GM19035 (cell line): ENCODE results near the gene FBXO3.
A peak's percentile ranks its signal among the peaks of the same experiment; 100 is the strongest.
"Not testable (repeated sequence)": the region's sequence is repeated elsewhere in the genome, so short reads cannot be mapped to it uniquely, and the experiment has no call there.

Experiments used
- ATAC-seq: cut with Tn5 transposase; IDR thresholded peaks from one replicate; pipeline ENCODE4 v1.9.1; 2021; ENCODE audit not compliant: unreplicated experiment

FBXO3 gene

DNA sequence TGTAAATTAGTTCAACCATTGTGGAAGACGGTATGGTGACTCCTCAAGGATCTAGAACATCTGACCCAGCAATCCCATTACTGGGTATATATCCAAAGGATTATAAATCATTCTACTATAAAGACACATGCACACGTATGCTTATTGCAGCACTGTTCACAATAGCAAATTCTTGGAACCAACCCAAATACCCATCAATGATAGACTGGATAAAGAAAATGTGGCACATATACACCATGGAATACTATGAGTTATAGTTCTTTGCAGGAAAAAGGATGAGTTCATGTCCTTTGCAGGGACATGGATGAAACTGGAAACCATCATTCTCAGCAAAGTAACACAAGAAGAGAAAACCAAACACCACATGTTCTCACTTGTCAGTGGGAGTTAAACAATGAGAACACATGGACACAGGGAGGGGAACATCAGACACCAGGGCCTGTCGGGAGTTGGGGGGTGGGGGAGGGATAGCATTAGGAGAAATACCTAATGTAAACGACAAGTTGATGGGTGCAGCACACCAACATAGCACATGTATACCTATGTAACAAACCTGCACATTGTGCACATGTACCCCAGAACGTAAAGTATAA lies 45.2 kb downstream of the FBXO3 start:
- not testable (repeated sequence) for ATAC-seq

DNA sequence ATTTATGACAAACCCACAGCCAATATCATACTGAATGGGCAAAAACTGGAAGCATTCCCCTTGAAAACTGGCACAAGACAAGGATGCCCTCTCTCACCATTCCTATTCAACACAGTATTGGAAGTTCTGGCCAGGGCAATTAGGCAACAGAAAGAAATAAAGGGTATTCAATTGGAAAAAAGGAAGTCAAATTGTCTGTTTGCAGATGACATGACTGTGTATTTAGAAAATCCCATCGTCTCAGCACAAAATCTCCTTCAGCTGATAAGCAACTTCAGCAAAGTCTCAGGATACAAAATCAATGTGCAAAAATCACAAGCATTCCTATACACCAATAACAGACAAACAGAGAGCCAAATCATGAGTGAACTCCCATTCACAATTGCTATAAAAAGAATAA lies 46.8 kb downstream of the FBXO3 start:
- ATAC-seq: not testable (repeated sequence)

GRCh38 chr11:33725496-33725895 lies 48.8 kb downstream of the FBXO3 start:
- ATAC-seq: no peak

GRCh38 chr11:33724644-33725035 lies 49.7 kb downstream of the FBXO3 start:
- ATAC-seq: no peak

DNA sequence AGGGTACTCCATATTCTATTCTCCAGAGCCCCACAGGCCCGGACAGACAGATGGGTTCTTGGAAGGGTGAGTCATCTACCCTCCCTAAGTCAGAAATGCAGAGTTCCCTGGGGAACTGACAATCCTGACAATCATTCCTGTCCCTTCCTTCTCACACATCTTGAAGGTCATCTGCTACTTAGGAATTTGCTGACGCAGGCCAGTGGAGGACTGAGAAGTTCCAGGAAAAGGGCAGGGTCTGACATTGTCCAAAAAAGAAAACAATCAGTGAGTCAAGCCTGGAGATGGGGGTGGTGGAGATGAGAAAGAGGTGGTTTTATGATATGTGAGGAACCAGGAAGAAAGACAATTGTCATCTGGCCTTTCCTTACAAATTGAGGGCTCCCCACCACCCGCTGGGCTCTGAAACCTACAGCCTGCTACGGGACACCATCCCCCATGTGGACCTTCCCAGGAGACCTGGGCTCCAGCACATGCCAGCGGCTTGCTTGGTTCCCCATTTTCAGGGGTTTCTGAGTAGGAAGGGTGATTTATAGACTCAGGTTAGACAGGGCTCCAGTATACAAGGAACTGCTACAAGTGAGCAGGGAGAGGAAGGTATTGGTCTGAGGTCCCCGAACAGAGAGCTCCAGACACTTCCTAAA lies 51.0 kb downstream of the FBXO3 start:
- ATAC-seq: no peak

DNA sequence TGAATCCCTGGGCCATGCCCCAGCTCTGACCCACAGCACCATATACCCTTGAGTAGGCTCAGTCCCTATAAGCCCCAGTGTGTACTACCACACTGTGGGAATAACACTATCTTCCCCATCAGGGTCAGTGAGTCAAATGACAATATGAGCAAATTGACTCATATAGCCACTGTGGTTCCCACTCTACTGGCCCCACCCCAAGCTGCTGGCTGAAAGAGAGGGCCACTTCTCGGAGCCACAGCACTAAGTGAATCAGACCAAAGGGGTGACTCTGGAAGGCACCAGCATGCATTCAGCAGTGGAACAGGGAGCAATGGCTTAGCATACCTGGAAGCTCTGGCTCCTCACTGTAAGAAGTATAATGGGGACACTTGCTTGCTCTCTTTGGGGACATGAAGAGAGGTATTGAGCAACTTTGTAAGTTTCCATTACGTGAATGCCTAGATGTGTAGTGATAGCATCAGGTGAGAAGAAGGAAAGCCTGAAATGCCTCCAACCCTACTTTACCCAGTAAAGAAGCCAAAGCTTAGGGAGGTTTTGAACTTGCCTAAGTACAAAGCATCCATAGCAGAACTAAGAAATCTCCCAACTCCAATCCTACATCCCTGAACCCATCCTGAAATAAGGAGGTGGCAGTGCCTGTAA lies 51.6 kb downstream of the FBXO3 start:
- peak; percentile 91 for ATAC-seq

- no peak for ATAC-seq
Measured at GRCh38 chr11:33721984-33722383, 52.3 kb downstream of the FBXO3 start.

DNA sequence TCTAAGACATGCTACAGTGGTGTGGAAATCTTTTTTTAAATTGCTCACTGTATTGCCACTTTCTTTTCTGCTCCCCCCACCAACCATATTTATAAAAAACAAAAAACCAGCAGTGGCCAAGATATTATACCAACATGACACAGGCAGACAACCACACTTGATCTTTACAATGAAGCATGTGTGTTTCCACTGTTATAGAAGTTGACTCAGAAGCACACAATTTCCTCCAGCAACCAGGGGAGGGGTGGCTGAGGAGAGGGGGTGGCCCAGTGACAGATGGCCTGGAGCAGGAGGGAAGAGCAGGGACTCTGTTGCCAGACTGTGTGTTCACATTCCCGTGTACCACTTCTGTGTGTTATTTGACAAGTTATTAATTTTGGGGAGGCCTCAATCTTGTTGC lies 52.9 kb downstream of the FBXO3 start:
- no peak for ATAC-seq

DNA sequence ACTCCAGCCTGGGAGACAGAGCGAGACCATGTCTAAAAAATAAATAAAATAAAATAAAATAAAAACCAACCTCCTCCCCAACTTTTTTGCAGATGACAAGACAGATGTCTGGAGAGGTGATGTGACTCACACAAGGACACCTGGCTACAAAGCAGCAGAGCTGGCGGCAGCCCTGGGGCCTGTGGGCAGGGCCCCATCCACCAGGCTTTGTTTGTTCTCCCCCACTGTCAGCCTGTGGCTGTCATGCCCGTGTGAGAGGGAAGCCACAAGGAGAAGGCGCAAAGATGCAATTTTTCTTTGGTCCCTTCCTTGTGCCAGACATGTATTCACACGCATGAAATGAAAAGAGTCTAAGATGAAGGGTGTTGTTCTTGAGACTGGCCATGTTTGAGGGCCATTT lies 54.7 kb downstream of the FBXO3 start:
- ATAC-seq: no peak

DNA sequence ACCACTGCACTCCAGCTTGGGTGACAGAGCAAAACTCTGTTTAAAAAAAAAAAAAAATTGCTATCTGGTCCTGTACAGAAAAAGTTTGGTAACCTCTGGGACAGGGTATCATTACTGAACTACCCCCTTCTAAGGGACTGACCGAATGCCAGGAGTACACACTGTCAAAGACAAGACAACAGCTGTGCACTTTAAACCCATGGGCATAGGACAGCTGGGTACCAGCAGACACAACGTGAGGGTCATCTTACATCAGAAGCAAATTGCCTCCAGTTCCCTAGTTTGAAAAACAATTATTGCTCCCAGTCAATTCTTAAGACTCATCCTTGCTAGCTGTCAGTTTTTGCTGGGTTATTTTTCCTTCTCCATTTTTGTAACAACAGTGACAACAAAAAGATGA lies 55.9 kb downstream of the FBXO3 start:
- ATAC-seq: no peak

DNA sequence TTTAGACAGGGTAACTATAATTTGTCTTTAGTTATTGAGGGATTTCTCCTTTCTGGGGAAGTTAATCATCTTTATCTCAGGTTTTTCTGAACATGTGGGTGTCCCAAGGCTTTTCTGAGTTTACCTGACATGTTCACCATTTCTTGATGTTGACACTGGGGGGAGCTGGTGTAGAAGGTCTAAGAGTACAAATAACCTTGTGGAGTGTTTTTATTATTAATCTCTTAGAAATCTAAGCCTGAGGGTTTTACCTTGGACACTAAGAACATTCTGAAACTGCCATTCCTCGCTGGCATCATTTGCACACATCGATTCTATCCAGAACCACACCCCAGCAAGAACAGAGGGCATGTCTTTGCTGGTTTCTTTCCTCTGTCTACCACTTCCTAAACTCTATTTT lies 58.1 kb downstream of the FBXO3 start:
- no peak for ATAC-seq

- ATAC-seq: no peak
Measured at GRCh38 chr11:33713856-33714398, 60.4 kb downstream of the FBXO3 start.

- no peak for ATAC-seq
Measured at GRCh38 chr11:33713151-33713855, 61.0 kb downstream of the FBXO3 start.

- no peak for ATAC-seq
Measured at GRCh38 chr11:33712436-33712835, 61.9 kb downstream of the FBXO3 start.

DNA sequence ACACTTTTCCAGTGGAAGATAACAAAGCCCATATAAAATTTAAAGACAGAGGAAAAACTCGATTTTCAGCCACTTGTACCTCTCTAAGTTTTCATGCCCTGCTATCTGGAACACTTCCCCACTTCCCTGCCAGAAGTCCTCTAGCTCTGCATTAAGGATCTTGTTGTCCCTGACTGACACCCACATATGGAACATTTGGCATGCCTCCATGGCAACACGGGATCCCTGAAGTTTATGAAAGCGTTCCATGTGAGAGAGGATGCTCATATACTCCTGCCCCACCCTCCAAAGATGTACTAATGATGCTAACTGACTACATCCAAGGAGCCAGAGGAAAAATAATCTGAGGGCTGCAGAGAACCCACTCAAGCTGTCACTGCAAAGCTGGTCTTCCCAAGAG lies 64.9 kb downstream of the FBXO3 start:
- no peak for ATAC-seq

- no peak for ATAC-seq
Measured at GRCh38 chr11:33708985-33709384, 65.3 kb downstream of the FBXO3 start.

DNA sequence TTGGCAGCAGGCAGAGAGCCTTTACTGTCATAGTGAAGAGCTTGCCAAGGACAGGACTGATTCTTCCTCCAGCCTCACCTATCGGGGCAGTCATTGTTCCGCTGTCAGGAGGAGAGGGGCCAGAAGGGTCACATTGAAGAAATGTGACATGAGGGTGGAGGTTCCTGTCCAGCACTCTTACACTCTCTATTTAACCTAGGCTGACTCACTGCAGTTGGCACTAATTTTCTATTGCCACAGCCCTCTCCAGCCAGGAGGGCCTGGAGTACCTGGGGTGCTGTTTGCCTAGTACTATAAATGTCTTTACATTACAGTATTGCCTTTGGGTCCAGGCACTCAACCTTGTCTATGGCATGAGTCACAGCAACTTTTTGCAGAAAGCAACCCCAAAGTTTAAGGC lies 66.5 kb downstream of the FBXO3 start:
- not testable (repeated sequence) for ATAC-seq

DNA sequence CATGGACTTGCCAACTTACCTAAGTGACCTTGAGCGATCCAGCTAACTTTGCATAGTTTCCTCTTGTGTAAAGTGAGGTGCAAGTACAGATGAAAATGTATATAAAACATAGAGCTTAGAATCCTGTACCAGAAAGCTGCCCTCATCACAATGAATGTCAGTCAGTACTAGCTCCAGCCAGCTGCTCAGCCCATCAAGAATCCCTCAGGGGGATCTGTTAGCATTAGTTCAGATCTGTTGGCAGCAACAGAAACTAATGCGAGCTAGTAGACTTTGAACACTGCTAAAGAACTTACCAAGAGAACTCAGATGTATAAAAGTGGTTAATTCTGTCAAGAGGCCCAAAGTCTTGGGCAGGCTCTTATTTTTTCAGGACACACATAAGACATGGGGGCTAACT lies 67.4 kb downstream of the FBXO3 start:
- no peak for ATAC-seq

DNA sequence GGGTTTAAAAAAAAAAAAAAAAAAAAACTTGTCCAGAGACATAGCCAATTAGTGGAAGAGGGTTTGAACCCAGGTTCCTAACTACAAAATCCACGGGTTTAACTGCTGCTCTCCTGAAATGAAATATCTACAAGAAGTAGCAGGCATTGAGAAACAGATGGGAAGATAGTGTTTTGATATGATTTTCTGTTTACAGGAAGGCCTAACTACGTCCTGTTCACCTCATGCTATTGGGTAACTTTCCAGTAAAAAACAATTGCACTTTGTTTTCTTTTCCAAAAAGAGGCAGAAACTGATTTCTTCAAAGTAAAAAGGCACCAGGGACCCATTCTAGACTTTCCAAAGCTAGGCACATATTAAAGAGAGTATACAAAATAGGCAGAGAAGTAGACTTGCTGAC lies 67.8 kb downstream of the FBXO3 start:
- ATAC-seq: no peak

GRCh38 chr11:33704240-33705002 lies 69.9 kb downstream of the FBXO3 start:
- no peak for ATAC-seq

GRCh38 chr11:33703788-33704187 lies 70.5 kb downstream of the FBXO3 start:
- no peak for ATAC-seq
